Neuron (in vitro differentiated cells): ENCODE measurements around the gene OSTF1.

Experiments
- H2AFZ ChIP-seq: one replicate; pipeline ENCODE4 v1.6.1; 2013; ENCODE audit warnings: low read depth, mild to moderate bottlenecking, inconsistent platforms, low read length, moderate library complexity
- H3K27me3 ChIP-seq: one replicate; pipeline ENCODE4 v1.6.1; 2013; ENCODE audit warnings: low read length; ENCODE audit not compliant: insufficient read depth
- H3K36me3 ChIP-seq: one replicate; pipeline ENCODE4 v1.6.1; 2013; ENCODE audit warnings: low read length; ENCODE audit not compliant: insufficient read depth
- H3K4me1 ChIP-seq: one replicate; pipeline ENCODE4 v1.6.1; 2013; ENCODE audit warnings: low read length; ENCODE audit not compliant: insufficient read depth
- H3K4me3 ChIP-seq: 2 replicates; pipeline ENCODE4 v1.5.1; 2013; ENCODE audit warnings: mild to moderate bottlenecking, low read length, moderate library complexity
- H3K9me3 ChIP-seq: one replicate; pipeline ENCODE4 v1.6.1; 2013; ENCODE audit warnings: low read length

Gene OSTF1

GRCh38 chr9:75138260-75139040 is 50.1 kb downstream of the OSTF1 start:
- Histone ChIP-seq H3K36me3 (no peaks in the 10 kb centered on the region), H2AFZ (no peak overlapping the region), H3K4me1 (no peaks in the 10 kb centered on the region), H3K9me3 (no peaks in the 10 kb centered on the region), H3K27me3 (no peaks in the 10 kb centered on the region), H3K4me3 (no peak overlapping the region)

DNA sequence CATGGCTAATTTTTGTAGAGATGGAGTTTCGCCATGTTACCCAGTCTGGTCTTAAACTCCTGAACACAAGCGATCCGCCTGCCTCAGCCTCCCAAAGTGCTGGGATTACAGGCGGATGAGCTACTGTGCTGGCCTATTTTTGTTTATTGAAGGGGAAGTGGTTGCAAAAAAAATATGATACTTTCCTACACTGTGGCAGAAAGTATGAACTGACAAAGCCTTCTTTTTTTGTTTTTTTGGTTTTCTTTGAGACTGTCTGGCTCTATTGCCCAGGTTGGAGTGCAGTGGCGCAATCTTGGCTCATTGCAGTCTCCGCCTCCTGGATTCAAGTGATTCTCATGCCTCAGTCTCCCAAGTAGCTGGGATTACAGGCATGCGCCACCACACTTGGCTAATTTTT is 50.9 kb downstream of the OSTF1 start:
- H3K27me3 ChIP-seq = no peaks in the 10 kb centered on the region
- no peak overlapping the region for H2AFZ ChIP-seq
- H3K4me1 ChIP-seq = no peaks in the 10 kb centered on the region
- no peaks in the 10 kb centered on the region for H3K36me3 ChIP-seq
- no peak overlapping the region for H3K4me3 ChIP-seq
- no peaks in the 10 kb centered on the region for H3K9me3 ChIP-seq

DNA sequence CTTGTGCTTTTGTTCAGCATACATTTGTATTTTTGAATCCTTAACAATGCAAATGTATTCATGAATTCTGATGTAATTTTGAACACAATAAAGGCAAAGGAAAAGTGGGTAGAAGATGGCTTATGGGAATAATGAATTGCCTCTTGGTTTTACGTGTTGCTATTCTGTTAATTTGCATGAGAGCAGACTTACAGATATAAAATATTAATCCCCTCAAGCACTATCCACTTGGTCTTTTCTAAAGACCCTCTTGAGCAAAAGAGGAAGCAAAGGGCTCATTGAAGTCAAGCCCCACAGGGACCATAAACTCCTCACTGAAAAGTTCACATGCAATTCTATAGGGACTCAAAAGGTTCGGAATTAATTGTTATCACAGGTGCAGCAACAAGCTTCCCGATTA is 51.9 kb downstream of the OSTF1 start:
- Histone ChIP-seq H2AFZ (no peak overlapping the region), H3K4me1 (no peaks in the 10 kb centered on the region), H3K9me3 (no peaks in the 10 kb centered on the region), H3K27me3 (no peaks in the 10 kb centered on the region), H3K4me3 (no peak overlapping the region), H3K36me3 (no peaks in the 10 kb centered on the region)

GRCh38 chr9:75142202-75142601 is 53.9 kb downstream of the OSTF1 start:
- Histone ChIP-seq H3K36me3 (no peaks in the 10 kb centered on the region), H3K4me1 (no peaks in the 10 kb centered on the region), H2AFZ (no peak overlapping the region), H3K27me3 (no peaks in the 10 kb centered on the region), H3K9me3 (no peaks in the 10 kb centered on the region), H3K4me3 (no peak overlapping the region)

DNA sequence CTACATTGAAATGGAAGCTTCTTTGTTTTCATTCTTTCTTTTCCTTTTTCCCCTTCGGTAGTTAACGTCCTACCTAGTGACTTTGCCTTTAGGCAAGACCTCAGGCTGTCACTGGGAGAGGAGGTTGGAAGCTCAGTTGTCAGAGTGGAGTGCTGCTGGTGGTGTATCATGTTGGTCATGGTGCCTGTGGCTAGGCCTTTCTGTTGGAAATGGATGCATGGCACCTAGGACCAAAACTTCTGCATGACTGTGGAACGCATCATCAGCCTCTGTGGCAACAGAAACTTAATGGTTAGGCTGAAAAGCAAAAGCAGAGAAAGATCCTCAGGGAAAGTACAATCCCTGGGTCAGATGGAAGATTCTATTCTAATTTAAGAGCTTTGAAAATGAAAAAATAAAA is 57.9 kb downstream of the OSTF1 start:
- Histone ChIP-seq H3K27me3 (no peaks in the 10 kb centered on the region), H3K36me3 (no peaks in the 10 kb centered on the region), H3K9me3 (no peaks in the 10 kb centered on the region)

DNA sequence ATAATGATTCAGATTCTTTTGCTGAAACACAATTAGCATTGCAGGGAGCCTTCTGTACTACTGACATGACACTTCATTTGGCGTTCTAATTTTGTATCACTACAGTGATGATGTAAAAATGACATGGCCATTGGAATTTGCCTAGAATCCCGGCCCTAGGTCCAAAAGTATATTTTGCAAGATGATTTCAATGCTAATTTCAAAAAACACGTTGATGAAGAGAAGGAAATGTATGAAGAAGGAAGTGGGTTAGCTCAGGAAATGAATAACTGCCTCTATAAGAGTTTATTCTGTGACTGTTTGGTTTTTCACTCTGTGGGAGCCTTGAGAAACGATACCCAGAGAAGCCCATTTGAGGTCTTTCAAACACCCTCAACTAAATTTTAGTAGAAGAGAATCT is 59.3 kb downstream of the OSTF1 start:
- Histone ChIP-seq H3K4me1 (no peaks in the 10 kb centered on the region), H3K4me3 (no peak overlapping the region), H2AFZ (no peak overlapping the region), H3K9me3 (no peaks in the 10 kb centered on the region), H3K27me3 (no peaks in the 10 kb centered on the region), H3K36me3 (no peaks in the 10 kb centered on the region)

More for the DNA sequence above, 57.9 kb downstream of the OSTF1 start:
- H2AFZ ChIP-seq = no peak overlapping the region
- no peak overlapping the region for H3K4me3 ChIP-seq
- H3K4me1 ChIP-seq = no peaks in the 10 kb centered on the region

GRCh38 chr9:75148561-75148960 is 60.2 kb downstream of the OSTF1 start:
- Histone ChIP-seq H2AFZ (no peak overlapping the region), H3K4me3 (no peak overlapping the region), H3K9me3 (no peaks in the 10 kb centered on the region), H3K4me1 (no peaks in the 10 kb centered on the region), H3K36me3 (no peaks in the 10 kb centered on the region), H3K27me3 (no peaks in the 10 kb centered on the region)

DNA sequence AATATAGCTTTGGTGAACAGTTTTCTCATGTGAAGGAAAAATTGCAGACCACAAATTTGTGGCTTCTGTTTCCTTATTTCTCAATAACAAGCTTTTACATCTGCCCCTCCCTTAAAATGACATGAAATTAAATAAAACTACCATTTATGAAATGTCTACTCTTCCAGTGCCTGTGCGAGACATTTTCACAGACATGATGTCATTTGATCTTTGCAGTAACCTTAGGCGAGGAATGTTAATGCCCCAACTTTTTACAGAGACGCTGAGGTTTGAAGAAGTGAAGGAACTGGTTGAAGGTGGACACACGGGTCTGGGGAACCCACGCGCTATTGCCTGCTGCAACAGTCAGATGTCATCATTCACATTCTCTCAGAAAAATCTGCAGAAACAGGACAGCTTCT is 61.5 kb downstream of the OSTF1 start:
- Histone ChIP-seq H3K9me3 (no peaks in the 10 kb centered on the region), H3K36me3 (no peaks in the 10 kb centered on the region), H3K4me3 (no peak overlapping the region), H3K4me1 (no peaks in the 10 kb centered on the region), H3K27me3 (no peaks in the 10 kb centered on the region), H2AFZ (no peak overlapping the region)

DNA sequence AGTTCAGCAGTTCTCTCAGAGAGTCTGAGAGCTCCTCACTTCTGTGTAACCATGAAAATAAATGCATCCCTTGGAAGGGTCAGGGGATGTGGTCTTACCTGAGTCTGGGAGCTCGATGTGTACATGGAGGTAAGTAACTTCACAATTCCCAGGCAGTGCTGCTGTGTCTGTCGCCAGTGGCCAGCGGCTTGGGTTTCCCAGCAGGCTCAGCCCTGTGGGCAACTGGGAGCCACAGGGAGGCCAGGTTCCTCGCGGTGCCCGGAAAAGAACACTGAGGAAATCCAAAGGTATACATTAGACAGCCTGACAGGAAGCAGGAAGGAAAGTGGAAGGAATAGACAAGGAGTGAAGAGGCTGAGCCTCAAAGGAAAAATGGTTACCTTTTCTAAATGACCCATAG is 62.2 kb downstream of the OSTF1 start:
- no peak overlapping the region for H2AFZ ChIP-seq
- H3K4me3 ChIP-seq = no peak overlapping the region
- no peaks in the 10 kb centered on the region for H3K4me1 ChIP-seq
- H3K9me3 ChIP-seq = no peaks in the 10 kb centered on the region
- H3K27me3 ChIP-seq = no peaks in the 10 kb centered on the region
- H3K36me3 ChIP-seq = no peaks in the 10 kb centered on the region

- Histone ChIP-seq H3K9me3 (no peaks in the 10 kb centered on the region), H3K4me3 (no peak overlapping the region), H3K27me3 (no peaks in the 10 kb centered on the region), H2AFZ (no peak overlapping the region), H3K4me1 (no peaks in the 10 kb centered on the region), H3K36me3 (no peaks in the 10 kb centered on the region)
Measured at GRCh38 chr9:75152416-75152815, 64.1 kb downstream of the OSTF1 start.

- Histone ChIP-seq H3K4me3 (no peak overlapping the region), H2AFZ (no peak overlapping the region), H3K36me3 (no peaks in the 10 kb centered on the region), H3K4me1 (no peaks in the 10 kb centered on the region), H3K9me3 (no peaks in the 10 kb centered on the region), H3K27me3 (no peaks in the 10 kb centered on the region)
Measured at GRCh38 chr9:75156858-75157257, 68.5 kb downstream of the OSTF1 start.

GRCh38 chr9:75161116-75161857 is 73.0 kb downstream of the OSTF1 start:
- H3K4me1 ChIP-seq = no peaks in the 10 kb centered on the region
- no peaks in the 10 kb centered on the region for H3K27me3 ChIP-seq
- H2AFZ ChIP-seq = no peak overlapping the region
- no peaks in the 10 kb centered on the region for H3K9me3 ChIP-seq
- H3K4me3 ChIP-seq = no peak overlapping the region
- H3K36me3 ChIP-seq = no peaks in the 10 kb centered on the region

DNA sequence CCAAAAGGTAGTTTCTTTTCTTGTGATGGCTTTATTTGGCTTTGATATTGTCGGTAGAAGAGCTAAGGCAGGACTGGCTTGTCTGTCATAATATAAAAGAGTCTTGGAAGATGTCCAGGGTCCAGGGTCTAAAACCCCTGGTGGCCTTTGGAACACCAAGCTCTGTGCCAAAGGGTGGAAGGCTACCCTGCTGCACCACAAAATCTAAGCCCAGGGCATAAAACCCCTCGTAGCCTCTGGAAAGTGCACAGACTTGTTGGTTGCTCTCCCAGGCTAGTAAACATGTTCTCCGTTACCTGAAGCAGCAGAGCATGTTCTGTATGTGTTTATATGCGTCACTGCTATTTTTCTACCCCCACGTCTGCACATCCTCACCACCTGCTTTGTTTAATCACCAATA is 75.5 kb downstream of the OSTF1 start:
- Histone ChIP-seq H3K36me3 (no peaks in the 10 kb centered on the region), H3K27me3 (no peaks in the 10 kb centered on the region), H3K9me3 (no peaks in the 10 kb centered on the region), H3K4me1 (no peaks in the 10 kb centered on the region), H3K4me3 (no peak overlapping the region), H2AFZ (no peak overlapping the region)
